ENCODE results near the gene RAB19. TPM values are rescaled to one million over a fixed set of nuclear protein-coding genes. Genes with fewer than 3 reads are reported as not detected.
"Not testable (repeated sequence)": the region's sequence is repeated elsewhere in the genome, so short reads cannot be mapped to it uniquely, and the experiment has no call there.

The RAB19 gene
- total RNA-seq, 4 donors from 2014 or later = 7.4 to 18.6 (median 10.1) TPM

DNA sequence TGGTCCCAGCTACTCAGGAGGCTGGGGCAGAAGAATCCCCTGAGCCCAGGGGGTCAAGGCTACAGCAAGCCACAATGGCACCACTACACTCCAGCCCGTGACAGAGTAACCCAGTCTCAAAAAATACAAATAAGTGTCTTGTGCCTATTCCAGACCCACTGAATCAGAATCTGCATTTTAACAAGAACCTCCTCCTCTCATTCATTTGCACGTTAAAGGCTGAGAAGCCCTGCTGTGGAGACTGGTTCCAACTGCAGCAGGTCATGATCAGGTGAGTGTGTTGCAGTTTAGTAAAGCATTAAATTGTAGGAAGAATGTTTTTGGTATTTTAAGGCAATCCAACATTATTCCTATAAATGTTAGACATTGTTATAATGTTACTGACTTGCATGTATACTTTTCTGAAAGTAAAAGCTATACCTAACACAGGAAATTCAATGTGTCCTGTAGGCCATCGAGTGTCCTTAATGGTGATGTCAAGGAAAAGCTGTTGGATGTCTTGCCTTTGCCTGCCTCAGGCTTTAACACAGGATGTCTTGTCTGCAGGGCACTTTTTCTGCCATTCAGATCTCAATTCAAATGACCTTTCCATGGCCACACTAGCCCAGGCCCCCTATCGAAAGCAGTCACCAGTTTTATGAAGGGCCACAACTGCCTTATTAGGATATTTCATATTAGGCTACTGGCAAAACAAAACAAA, 45.1 kb downstream of the RAB19 start:
- H3K4me3 ChIP-seq = no peak overlapping the region
- peaks cover 0 to 19% (median 0%) of the 10 kb centered on the region in 3 donors for H3K36me3 ChIP-seq
- H3K9me3 ChIP-seq = no peaks in the 10 kb centered on the region
- H3K4me1 ChIP-seq = no peaks in the 10 kb centered on the region
- H3K27me3 ChIP-seq = no peaks in the 10 kb centered on the region
- no peak for DNase-seq
- H3K27ac ChIP-seq = no peak overlapping the region
- TF ChIP-seq POLR2A (IDR thresholded peaks at IDR 0.05) = no peak
- TF ChIP-seq, protein P1, sequence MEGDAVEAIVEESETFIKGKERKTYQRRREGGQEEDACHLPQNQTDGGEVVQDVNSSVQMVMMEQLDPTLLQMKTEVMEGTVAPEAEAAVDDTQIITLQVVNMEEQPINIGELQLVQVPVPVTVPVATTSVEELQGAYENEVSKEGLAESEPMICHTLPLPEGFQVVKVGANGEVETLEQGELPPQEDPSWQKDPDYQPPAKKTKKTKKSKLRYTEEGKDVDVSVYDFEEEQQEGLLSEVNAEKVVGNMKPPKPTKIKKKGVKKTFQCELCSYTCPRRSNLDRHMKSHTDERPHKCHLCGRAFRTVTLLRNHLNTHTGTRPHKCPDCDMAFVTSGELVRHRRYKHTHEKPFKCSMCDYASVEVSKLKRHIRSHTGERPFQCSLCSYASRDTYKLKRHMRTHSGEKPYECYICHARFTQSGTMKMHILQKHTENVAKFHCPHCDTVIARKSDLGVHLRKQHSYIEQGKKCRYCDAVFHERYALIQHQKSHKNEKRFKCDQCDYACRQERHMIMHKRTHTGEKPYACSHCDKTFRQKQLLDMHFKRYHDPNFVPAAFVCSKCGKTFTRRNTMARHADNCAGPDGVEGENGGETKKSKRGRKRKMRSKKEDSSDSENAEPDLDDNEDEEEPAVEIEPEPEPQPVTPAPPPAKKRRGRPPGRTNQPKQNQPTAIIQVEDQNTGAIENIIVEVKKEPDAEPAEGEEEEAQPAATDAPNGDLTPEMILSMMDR (IDR thresholded peaks at IDR 0.05) = no peak

DNA sequence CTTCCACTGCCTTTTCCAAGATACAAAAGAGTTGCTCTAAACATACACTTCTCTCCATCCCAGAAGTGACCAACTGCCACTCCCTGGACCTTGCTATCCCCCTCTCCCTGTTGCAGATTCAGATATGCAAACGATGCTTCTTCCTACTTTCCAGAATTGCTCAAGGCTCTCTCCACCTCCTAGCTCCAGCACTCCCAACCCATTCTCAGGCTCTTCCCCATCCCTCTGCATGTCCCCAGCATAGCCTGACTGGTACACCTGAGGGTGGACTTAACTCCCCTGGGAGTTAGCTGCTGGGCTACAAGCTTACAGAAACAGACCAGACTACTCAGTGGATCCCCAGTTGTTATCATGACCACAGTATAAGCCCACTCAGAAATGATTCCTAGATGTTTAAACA, 47.9 kb downstream of the RAB19 start:
- DNase-seq = no peak
- no peaks in the 10 kb centered on the region for H3K9me3 ChIP-seq
- peaks cover 0 to 47% (median 0%) of the 10 kb centered on the region in 3 donors for H3K36me3 ChIP-seq
- no peaks in the 10 kb centered on the region for H3K27me3 ChIP-seq
- H3K4me3 ChIP-seq = no peak overlapping the region
- H3K27ac ChIP-seq = no peak overlapping the region
- peaks cover 0 to 5% (median 0%) of the 10 kb centered on the region in 4 donors for H3K4me1 ChIP-seq
- TF ChIP-seq, protein P1 (IDR thresholded peaks at IDR 0.05) = no peak
- no peak for TF ChIP-seq POLR2A (IDR thresholded peaks at IDR 0.05)

DNA sequence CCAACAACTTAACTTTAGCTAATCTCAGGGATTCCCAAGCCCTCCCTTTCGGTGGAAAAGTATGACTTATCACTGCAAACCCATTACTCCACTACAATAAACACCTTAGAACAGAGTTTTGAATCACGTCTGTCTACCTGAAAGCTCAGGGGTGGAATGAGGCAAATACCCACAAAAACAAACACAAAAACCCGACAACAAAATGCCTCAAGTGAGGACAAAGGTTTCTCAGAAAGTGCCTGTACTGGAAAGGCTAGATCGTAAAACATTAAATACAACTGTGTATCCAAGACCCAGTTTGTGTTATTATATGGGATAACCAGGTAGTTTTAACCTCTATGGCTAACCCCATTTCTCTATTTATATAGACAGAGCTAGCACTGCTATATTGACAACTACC, 49.4 kb downstream of the RAB19 start:
- Histone ChIP-seq H3K27me3 (no peaks in the 10 kb centered on the region), H3K4me1 (peaks cover 0 to 7% (median 0%) of the 10 kb centered on the region in 4 donors), H3K27ac (peak overlapping the region in 1 of 4 donors; percentile 3), H3K36me3 (peaks cover 0 to 59% (median 0%) of the 10 kb centered on the region in 3 donors), H3K4me3 (no peak overlapping the region), H3K9me3 (no peaks in the 10 kb centered on the region)
- TF ChIP-seq, protein P1 (IDR thresholded peaks at IDR 0.05) = no peak
- no peak for TF ChIP-seq POLR2A (IDR thresholded peaks at IDR 0.05)
- no peak for DNase-seq

DNA sequence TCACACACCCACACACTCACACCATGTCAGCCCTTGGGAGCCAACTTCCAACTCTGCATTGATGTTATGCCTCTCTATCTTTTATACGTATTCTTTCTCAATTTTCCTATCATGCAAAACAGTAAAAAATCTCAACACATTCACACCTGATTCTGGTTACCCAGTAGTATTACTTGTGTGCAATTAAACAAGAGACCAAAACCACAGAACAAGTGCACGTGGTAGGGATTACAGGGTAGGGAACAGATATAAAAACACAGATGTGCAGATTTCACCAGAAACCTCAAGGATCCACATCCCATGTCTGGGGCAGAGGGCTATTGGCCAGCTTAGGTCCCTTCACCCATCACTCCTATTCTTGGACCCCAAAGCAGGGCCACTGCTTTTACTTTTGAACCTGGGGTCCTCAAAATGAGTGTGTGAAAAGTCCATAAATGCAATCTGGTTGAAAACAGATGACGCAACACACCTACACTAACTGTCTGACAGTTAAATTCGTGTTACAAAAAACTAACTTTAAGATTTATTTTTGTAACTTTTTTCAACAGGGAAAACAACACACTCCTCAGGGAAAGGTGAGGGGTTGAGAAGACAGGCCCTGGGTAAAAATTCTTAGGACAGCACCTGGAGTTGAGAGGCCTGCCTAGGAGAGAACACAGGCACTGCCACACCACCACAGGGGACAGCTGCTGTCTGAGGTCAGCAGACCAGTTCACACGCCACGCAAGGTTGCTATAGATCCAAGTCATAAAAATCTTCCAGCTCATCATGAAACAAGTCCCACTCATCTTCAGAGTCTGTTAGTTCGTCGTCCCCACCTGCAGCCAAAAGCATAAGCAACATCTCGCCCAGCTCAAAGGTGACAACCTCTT, 50.2 kb downstream of the RAB19 start:
- H3K27ac ChIP-seq, H3K4me3 ChIP-seq, H3K27me3 ChIP-seq, H3K9me3 ChIP-seq, DNase-seq, H3K4me1 ChIP-seq: not testable (repeated sequence)
- H3K36me3 ChIP-seq = peaks cover 0 to 66% (median 0%) of the 10 kb centered on the region in 3 donors

DNA sequence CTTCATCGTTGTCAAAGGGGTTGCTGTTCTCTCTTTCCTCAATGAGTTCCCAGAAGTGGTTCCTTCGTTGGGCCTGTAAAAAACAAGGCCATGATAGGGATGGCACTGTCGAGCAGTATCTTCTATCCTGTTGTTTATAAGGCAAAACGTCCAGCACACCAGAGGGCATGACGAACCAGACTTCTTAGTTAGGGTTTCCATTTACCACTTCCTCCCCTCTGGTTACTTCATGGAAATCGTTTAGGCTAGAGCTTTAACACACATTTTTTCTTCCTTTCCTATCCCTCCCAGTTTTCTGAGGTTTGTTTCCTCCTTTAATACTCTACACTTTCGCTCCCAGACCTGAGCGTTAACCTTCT, 50.8 kb downstream of the RAB19 start:
- no peak for TF ChIP-seq POLR2A (IDR thresholded peaks at IDR 0.05)
- TF ChIP-seq, protein P1 (IDR thresholded peaks at IDR 0.05) = no peak
- Histone ChIP-seq H3K36me3 (peaks cover 0 to 72% (median 0%) of the 10 kb centered on the region in 3 donors), H3K27ac (no peak overlapping the region), H3K4me3 (no peak overlapping the region), H3K4me1 (peaks cover 0 to 7% (median 0%) of the 10 kb centered on the region in 4 donors), H3K27me3 (no peaks in the 10 kb centered on the region), H3K9me3 (no peaks in the 10 kb centered on the region)
- no peak for DNase-seq

DNA sequence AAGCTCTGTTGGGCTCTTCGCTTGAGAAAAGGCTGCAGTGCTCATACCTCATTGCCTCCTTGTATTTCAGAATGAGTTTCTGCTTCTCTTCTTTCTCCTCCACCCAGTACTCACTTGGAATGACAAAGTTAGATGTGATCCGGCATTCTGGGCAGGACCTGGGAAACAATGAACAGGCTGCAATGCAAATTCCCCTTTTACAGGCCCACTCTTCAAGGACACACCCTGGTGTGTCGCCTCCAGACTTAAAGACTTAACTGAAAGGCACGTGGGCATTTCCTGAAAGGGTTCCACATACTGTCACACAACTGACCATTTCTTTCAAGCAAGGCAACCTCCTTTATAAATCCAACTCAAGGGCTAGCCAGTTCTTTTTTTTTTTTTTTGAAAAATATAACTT, 51.9 kb downstream of the RAB19 start:
- TF ChIP-seq, protein P1 (IDR thresholded peaks at IDR 0.05) = no peak
- TF ChIP-seq POLR2A (IDR thresholded peaks at IDR 0.05) = no peak
- Histone ChIP-seq H3K27me3 (no peaks in the 10 kb centered on the region), H3K4me1 (peaks cover 0 to 7% (median 0%) of the 10 kb centered on the region in 4 donors), H3K27ac (no peak overlapping the region), H3K36me3 (peaks cover 0 to 79% (median 0%) of the 10 kb centered on the region in 3 donors), H3K4me3 (no peak overlapping the region), H3K9me3 (no peaks in the 10 kb centered on the region)
- DNase-seq = no peak

Measured in Peyer's patch (tissue), 4 donors.